CD14-positive monocyte (primary cell): ENCODE results near the gene IPO4. TPM values are rescaled to one million over a fixed set of nuclear protein-coding genes. Genes with fewer than 3 reads are reported as not detected.

Experiments used
- DNase-seq, 3 donors: peaks; one replicate each; pipeline ENCODE4 v3.0.0-alpha.2; 2011 to 2022
- H2AFZ ChIP-seq: 2 replicates; pipeline ENCODE4 v1.6.0; 2012; ENCODE audit warnings: mild to moderate bottlenecking, low read depth, low read length, inconsistent platforms; ENCODE audit not compliant: insufficient read depth, poor library complexity, severe bottlenecking
- H3K27ac ChIP-seq, 2 donors: 1 replicate in 1 of 2; 2 replicates in 1 of 2; pipeline ENCODE4 v1.5.1; 2012 to 2013; ENCODE audit warnings: low read length in 2 of 2, control low read depth in 1 of 2, inconsistent platforms in 1 of 2, low read depth in 1 of 2, mild to moderate bottlenecking in 1 of 2
- H3K27me3 ChIP-seq, 2 donors: one replicate each; pipeline versions ENCODE4 v1.6.0 to v1.6.1; 2011 to 2013; ENCODE audit warnings: low read length in 2 of 2; ENCODE audit not compliant: control insufficient read depth in 2 of 2, insufficient read depth in 2 of 2
- H3K36me3 ChIP-seq, 2 donors: replicated peaks in 1 of 2; 1 replicate in 1 of 2; 2 replicates in 1 of 2; pipeline versions ENCODE4 v1.5.1 to v1.6.1; 2012 to 2013; ENCODE audit warnings: low read length in 2 of 2, control low read depth in 1 of 2, inconsistent platforms in 1 of 2, mild to moderate bottlenecking in 1 of 2; ENCODE audit not compliant: insufficient read depth in 2 of 2, control insufficient read depth in 1 of 2
- H3K4me1 ChIP-seq, 2 donors: 1 replicate in 1 of 2; 2 replicates in 1 of 2; pipeline versions ENCODE4 v1.5.1 to v1.6.1; 2012 to 2013; ENCODE audit warnings: low read length in 2 of 2, control low read depth in 1 of 2, inconsistent platforms in 1 of 2, mild to moderate bottlenecking in 1 of 2, moderate library complexity in 1 of 2; ENCODE audit not compliant: insufficient read depth in 2 of 2, control insufficient read depth in 1 of 2
- H3K4me2 ChIP-seq: replicated peaks from 2 replicates; pipeline ENCODE3; 2012; ENCODE audit warnings: low read length, moderate library complexity, mild to moderate bottlenecking; ENCODE audit not compliant: poor library complexity, severe bottlenecking; ENCODE audit errors: extremely low read depth
- H3K4me3 ChIP-seq, 3 experiments: fragments of 200-600 bp in 1 of 3; sonication (generic) in 1 of 3; replicated peaks in 1 of 3; 1 replicate in 2 of 3; 2 replicates in 1 of 3; pipeline ENCODE4 v1.5.1; 2011 to 2013; ENCODE audit warnings: low read length in 3 of 3, mild to moderate bottlenecking in 3 of 3, control low read depth in 2 of 3, low read depth in 2 of 3, inconsistent platforms in 1 of 3, moderate library complexity in 1 of 3
- H3K79me2 ChIP-seq: 2 replicates; pipeline ENCODE4 v1.6.0; 2012; ENCODE audit warnings: mild to moderate bottlenecking, control low read depth, inconsistent platforms, low read length, moderate library complexity; ENCODE audit not compliant: insufficient read depth
- H3K9ac ChIP-seq: 2 replicates; pipeline ENCODE4 v1.6.0; 2017; ENCODE audit warnings: low read length, mild to moderate bottlenecking; ENCODE audit not compliant: insufficient read depth, poor library complexity, severe bottlenecking
- H3K9me3 ChIP-seq, 2 donors: replicated peaks in 1 of 2; 1 replicate in 1 of 2; 2 replicates in 1 of 2; pipeline versions ENCODE4 v1.5.1 to v1.6.1; 2012 to 2013; ENCODE audit warnings: low read length in 2 of 2, control low read depth in 1 of 2; ENCODE audit not compliant: control insufficient read depth in 1 of 2, insufficient read depth in 1 of 2
- H4K20me1 ChIP-seq: 2 replicates; pipeline ENCODE4 v1.6.0; 2012; ENCODE audit warnings: mild to moderate bottlenecking, low read length, control low read depth, moderate library complexity; ENCODE audit not compliant: insufficient read depth
- H3K27ac Mint-ChIP-seq, 7 donors: one replicate each; pipeline ENCODE4 v1.8.0; 2020; ENCODE audit warnings: mild to moderate bottlenecking in 7 of 7, mixed read lengths in 7 of 7, moderate library complexity in 6 of 7, inconsistent platforms in 2 of 7
- H3K27me3 Mint-ChIP-seq, 3 donors: one replicate each; pipeline ENCODE4 v1.8.0; 2021 to 2022; ENCODE audit warnings: low read depth in 3 of 3, mild to moderate bottlenecking in 3 of 3, mixed read lengths in 3 of 3, moderate library complexity in 3 of 3, inconsistent platforms in 1 of 3
- H3K36me3 Mint-ChIP-seq, 2 donors: one replicate each; pipeline ENCODE4 v1.8.0; 2020; ENCODE audit warnings: mixed read lengths in 2 of 2, inconsistent platforms in 1 of 2, mild to moderate bottlenecking in 1 of 2
- H3K4me1 Mint-ChIP-seq: one replicate; pipeline ENCODE4 v1.8.0; 2020; ENCODE audit warnings: mild to moderate bottlenecking, mixed read lengths
- H3K4me3 Mint-ChIP-seq, 2 donors: one replicate each; pipeline ENCODE4 v1.8.0; 2020; ENCODE audit warnings: mild to moderate bottlenecking in 2 of 2, mixed read lengths in 2 of 2, moderate library complexity in 1 of 2
- H3K9me3 Mint-ChIP-seq, 7 donors: one replicate each; pipeline ENCODE4 v1.8.0; 2020 to 2022; ENCODE audit warnings: mixed read lengths in 7 of 7, mild to moderate bottlenecking in 6 of 7, moderate library complexity in 6 of 7, inconsistent platforms in 2 of 7
- WGBS: methylation state at CpG from one replicate; pipeline ENCODE4 v1.1.5; 2013; ENCODE audit warnings: missing lambda C conversion rate; ENCODE audit not compliant: insufficient coverage; 5-methylcytosine and 5-hydroxymethylcytosine counted together
- intact Hi-C, 2 donors: fragments of 100-400 bp; cut with micrococcal nuclease; formaldehyde crosslinking; loops; one replicate each; pipeline versions ENCODE4 v1.15.0 to v1.15.1; 2023
- polyA plus RNA-seq, 3 donors: library from polyadenylated mRNA; depleted of rRNA in 1 of 3; unstranded in 2 of 3; stranded (reverse) in 1 of 3; fragments of 300-500 nt in 2 of 3; fragments of >200 nt in 1 of 3; fragmentation: Illumina TruSeq in 2 of 3; gene quantifications; 1 replicate in 2 of 3; 2 replicates in 1 of 3; pipeline ENCODE4 v1.2.3, GENCODE V29; 2012 to 2021
- TF ChIP-seq, protein P1 (sequence below): fragments of 200-600 bp; IDR thresholded peaks from one replicate; pipeline ENCODE4 v1.8.0; 2022; ENCODE audit warnings: antibody characterized with exemption, mild to moderate bottlenecking

IPO4 gene
- polyA plus RNA-seq, 3 donors, result 4.1 to 14.2 (median 4.3) TPM

DNA sequence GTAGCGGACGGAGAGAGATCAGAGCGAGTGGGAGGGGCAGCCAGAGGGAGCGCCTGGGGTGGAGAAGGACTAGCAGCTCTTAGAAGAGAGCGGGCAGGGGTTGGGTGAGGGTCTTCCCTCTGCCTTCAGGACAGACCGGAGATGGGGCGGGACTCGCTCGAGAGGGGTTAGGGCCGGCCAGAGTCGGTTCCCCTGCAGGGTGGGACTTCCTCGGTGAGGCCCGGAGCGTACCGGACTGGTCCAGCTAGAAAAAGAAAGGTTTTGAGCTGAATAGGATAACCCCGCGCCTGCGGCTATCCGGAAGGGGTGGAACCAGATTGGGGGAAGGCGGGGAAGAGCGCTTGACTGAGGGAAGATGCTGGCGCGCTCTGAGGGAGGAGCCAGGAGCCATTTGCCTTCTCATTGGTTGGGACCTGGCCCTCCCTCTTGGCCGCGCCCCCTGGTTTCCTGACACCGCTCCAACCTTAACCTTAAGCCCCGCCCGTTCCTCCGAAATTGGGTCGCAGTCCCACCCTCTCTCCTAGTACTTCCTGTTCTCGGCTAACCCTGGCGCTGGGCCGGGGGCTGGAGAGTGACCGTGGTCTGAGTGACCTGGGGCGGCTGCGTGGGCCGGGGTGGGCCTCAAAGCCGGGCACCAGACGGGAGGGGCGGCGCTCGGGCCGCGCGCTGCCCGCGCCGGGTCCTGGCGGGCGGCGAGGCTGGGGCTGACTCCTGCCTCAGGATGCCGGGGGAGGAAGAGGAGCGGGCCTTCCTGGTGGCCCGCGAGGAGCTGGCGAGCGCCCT, 41.4 kb downstream of the IPO4 start, which contains the start of gene RNF31:
Gene RNF31 (plus strand): TSS at position 521 of the 783 bp plus-strand sequence. CDS start 201 bp downstream, at position 722.
- H2AFZ ChIP-seq, result peak within 1 kb of the TSS; percentile 93
- Mint-ChIP-seq H3K27ac (peak within 1 kb of the TSS; percentile 95 to 99 (median 97)), H3K4me3 (peak within 1 kb of the TSS; percentile 98 to 99), H3K27me3 (peaks cover 0 to 2% (median 0%) of the 10 kb centered on the region in 3 donors), H3K36me3 (peaks cover 63 to 65% of the 10 kb centered on the region in 2 donors), H3K4me1 (peaks cover 41% of the 10 kb centered on the region), H3K9me3 (no peaks in the 10 kb centered on the region)
- peak; percentile 97 to 99 (median 98) for DNase-seq
- under 1% methylated on average over 50 of the region's 57 CpGs for WGBS
- no peaks in the 10 kb centered on the region for H3K27me3 ChIP-seq
- peaks cover 28 to 41% of the 10 kb centered on the region in 2 donors for H3K4me1 ChIP-seq
- peaks cover 69% of the 10 kb centered on the region for H4K20me1 ChIP-seq
- peak within 1 kb of the TSS; percentile 84 to 89 for H3K27ac ChIP-seq
- peaks cover 76% of the 10 kb centered on the region for H3K79me2 ChIP-seq
- peak within 1 kb of the TSS; percentile 98 for H3K4me2 ChIP-seq
- peak within 1 kb of the TSS; percentile 93 for H3K9ac ChIP-seq
- intact Hi-C loops, result loop anchor here in 1 of 2 donors (1.0 to 2.0 kb wide), 2 partner anchors 14 to 33 kb away; partner anchors contain the start of genes DCAF11, IRF9 and NRL
- no peaks in the 10 kb centered on the region for H3K9me3 ChIP-seq
- H3K36me3 ChIP-seq, result peaks cover 49 to 62% of the 10 kb centered on the region in 2 donors
- TF ChIP-seq, protein P1, sequence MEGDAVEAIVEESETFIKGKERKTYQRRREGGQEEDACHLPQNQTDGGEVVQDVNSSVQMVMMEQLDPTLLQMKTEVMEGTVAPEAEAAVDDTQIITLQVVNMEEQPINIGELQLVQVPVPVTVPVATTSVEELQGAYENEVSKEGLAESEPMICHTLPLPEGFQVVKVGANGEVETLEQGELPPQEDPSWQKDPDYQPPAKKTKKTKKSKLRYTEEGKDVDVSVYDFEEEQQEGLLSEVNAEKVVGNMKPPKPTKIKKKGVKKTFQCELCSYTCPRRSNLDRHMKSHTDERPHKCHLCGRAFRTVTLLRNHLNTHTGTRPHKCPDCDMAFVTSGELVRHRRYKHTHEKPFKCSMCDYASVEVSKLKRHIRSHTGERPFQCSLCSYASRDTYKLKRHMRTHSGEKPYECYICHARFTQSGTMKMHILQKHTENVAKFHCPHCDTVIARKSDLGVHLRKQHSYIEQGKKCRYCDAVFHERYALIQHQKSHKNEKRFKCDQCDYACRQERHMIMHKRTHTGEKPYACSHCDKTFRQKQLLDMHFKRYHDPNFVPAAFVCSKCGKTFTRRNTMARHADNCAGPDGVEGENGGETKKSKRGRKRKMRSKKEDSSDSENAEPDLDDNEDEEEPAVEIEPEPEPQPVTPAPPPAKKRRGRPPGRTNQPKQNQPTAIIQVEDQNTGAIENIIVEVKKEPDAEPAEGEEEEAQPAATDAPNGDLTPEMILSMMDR, result no peak
- peak within 1 kb of the TSS; percentile 84 to 100 (median 89) for H3K4me3 ChIP-seq

DNA sequence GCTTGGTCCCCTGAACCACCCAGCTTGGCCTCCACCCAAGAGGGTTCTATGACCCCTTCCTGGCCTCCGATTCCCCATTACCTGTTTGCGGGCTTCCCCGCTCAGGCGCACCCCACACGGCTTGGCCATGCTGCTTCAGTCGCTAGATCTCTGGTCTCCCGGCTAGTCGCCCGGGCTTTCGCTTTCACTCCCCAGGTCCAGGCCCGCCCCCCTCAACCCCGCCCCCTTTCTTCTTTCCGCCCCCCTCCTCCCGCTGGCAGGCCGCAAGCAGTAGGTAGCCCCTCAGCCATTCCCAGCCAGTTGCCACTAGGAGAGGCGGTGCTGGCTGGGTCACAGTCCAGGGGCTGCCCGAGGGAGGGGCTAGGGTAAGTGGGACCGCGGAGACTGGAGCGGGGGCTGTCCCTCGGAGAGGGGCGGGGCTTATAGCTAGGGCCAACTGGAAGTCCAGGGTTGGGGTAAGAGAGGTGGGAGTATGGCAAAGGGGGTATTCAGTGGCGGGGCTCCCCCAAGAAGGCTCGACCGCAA, 42.1 kb downstream of the IPO4 start, which contains the start of gene PSME2:
Gene PSME2 (minus strand): TSS at position 158 of the 525 bp plus-strand sequence. CDS start 29 bp downstream, at position 129.
- H3K79me2 ChIP-seq, result peaks cover 72% of the 10 kb centered on the region
- H3K27ac Mint-ChIP-seq, result peak within 1 kb of the TSS; percentile 95 to 99 (median 97)
- peak within 1 kb of the TSS; percentile 98 to 99 for H3K4me3 Mint-ChIP-seq
- WGBS, result 0% methylated on average over 16 of the region's 25 CpGs
- H3K9me3 Mint-ChIP-seq, result no peaks in the 10 kb centered on the region
- peaks cover 56 to 59% of the 10 kb centered on the region in 2 donors for H3K36me3 Mint-ChIP-seq
- H3K4me2 ChIP-seq, result peak within 1 kb of the TSS; percentile 98
- H3K27ac ChIP-seq, result peak within 1 kb of the TSS; percentile 84 to 89
- no peaks in the 10 kb centered on the region for H3K9me3 ChIP-seq
- peak; percentile 76 to 90 (median 87) for DNase-seq
- peaks cover 0 to 2% (median 0%) of the 10 kb centered on the region in 3 donors for H3K27me3 Mint-ChIP-seq
- TF ChIP-seq, protein P1, result no peak
- H3K36me3 ChIP-seq, result peaks cover 43 to 55% of the 10 kb centered on the region in 2 donors
- intact Hi-C loops, result loop anchor here in 1 of 2 donors (2.0 kb wide), 1 partner anchor 14 kb away; the partner anchor contains the start of gene IRF9
- peaks cover 65% of the 10 kb centered on the region for H4K20me1 ChIP-seq
- H3K4me1 ChIP-seq, result peaks cover 33 to 47% of the 10 kb centered on the region in 2 donors
- no peaks in the 10 kb centered on the region for H3K27me3 ChIP-seq
- H2AFZ ChIP-seq, result peak within 1 kb of the TSS; percentile 93
- H3K9ac ChIP-seq, result peak within 1 kb of the TSS; percentile 93
- peak within 1 kb of the TSS; percentile 84 to 100 (median 89) for H3K4me3 ChIP-seq
- peaks cover 46% of the 10 kb centered on the region for H3K4me1 Mint-ChIP-seq
